Activated T-helper 1 cell treated with anti-CD3 and anti-CD28 coated beads, Interleukin-2, amount 50 U/mL, for 16 hours (primary cell): ENCODE measurements around the gene ZDHHC11B.
"Not testable (repeated sequence)": the region's sequence is repeated elsewhere in the genome, so short reads cannot be mapped to it uniquely, and the experiment has no call there.

Source experiments
- DNase-seq, 2 donors: peaks; one replicate each; pipeline ENCODE4 v3.0.0-alpha.2; 2020; ENCODE audit warnings: low read depth in 1 of 2, low spot score in 1 of 2

ZDHHC11B gene

DNA sequence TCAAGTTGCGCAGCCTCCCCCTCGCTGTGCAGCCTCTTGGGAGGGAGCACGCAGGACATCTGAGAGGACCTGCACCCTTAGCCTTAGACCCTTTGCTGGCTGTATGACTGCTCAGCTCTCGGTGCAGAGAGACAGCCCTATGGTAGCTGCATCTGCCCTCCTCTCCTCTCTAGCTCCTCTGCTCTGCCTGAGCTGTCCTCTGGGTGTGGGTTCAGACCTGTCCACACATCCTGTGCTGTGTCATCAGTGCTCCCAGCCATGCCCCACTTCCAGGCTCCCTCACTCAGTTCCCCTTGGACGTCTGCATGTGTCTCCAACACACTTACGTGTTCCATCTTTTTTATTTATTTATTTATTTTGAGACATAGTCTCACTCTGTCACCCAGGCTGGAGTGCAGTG, 60.7 kb downstream of the ZDHHC11B start:
- DNase-seq, result not testable (repeated sequence)

DNA sequence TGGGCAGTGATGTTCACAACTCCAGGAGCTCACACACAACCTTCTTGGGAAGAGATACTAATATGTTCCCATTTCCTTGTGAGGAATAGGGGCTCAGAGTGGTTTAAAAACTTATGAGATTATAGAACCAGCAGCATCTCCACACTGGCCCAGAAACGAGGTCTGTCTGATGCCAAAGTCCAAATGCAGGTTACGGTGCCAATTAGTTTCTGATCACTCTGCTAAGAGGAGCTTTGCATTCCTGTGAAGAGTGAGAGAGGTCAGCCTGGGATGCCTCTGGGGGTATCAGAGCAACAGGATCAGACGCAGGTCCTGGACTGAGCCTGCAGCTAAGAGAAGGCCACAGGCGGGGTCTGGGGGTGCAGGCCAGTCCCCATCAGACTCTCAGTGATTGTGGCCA, 61.2 kb downstream of the ZDHHC11B start:
- DNase-seq, result not testable (repeated sequence)

DNA sequence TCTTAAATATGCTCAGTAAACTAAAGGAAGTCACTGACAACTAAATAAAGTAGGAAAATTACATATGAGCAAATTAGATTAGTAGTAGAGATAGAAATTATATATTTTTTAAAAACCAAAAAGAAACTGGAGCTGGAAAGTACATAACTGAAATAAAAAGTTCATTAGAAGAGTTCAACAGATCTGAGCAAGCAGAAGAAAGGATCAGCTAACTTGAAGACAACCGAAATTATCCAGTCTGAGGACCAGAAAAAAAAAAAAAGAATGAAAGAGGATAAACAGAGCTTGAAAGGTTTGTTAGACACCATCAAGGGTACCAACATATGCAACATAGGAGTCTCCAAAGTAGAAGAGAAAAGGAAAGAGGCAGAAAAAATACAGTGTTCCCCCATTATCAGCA, 65.2 kb downstream of the ZDHHC11B start:
- not testable (repeated sequence) for DNase-seq

DNA sequence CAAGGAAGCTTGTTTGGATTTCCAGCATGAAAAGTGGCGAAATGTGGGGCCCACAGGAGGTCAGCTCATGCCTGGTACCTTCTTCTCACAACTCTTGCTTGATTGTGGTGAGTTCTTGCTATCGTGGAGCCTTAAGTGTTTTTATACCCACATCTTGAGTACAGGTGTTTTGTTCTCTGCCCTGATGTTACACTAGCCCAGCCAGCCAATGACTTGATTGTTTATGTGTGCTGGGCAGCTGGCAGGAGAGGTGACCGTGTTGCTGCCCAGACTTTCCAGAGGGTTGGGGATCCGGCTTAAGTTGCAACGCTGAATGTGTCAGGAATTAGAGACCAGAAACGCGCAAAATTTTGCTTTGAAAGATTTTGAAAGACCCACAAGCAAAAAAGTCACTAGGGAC, 67.4 kb downstream of the ZDHHC11B start:
- no peak for DNase-seq

- DNase-seq, result not testable (repeated sequence)
These were observed 67.8 kb downstream of the ZDHHC11B start for GRCh38 chr5:716740-717139.

DNA sequence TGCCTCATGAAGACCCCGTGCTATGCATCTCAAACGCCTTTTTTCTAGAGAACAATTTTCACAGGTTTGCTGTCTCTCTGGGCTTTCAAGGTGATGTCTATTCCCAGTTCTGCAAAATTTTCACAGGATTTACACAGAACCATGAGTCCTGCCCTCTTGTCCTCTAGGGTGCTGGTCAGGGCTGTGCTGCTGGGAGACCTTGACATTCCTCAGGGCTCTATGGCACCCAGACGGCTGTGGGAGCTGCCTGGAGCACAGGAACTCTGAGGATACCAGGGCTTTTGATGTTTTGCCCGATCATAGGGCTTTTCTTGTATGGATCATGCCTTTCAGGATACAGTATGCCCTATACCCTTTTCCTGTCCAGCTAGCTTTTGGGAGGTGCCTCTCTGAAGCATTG, 68.9 kb downstream of the ZDHHC11B start:
- not testable (repeated sequence) for DNase-seq

- not testable (repeated sequence) for DNase-seq
These were observed 70.1 kb downstream of the ZDHHC11B start for GRCh38 chr5:714215-715118.

GRCh38 chr5:713686-714085, 70.8 kb downstream of the ZDHHC11B start:
- DNase-seq, result not testable (repeated sequence)

- not testable (repeated sequence) for DNase-seq
These were observed 75.5 kb downstream of the ZDHHC11B start for GRCh38 chr5:708848-709517.

- DNase-seq, result not testable (repeated sequence)
These were observed 76.2 kb downstream of the ZDHHC11B start for GRCh38 chr5:708374-708773.

- DNase-seq, result not testable (repeated sequence)
These were observed 78.4 kb downstream of the ZDHHC11B start for GRCh38 chr5:706127-706526.

GRCh38 chr5:696753-697702, 87.5 kb downstream of the ZDHHC11B start:
- DNase-seq, result not testable (repeated sequence)

DNA sequence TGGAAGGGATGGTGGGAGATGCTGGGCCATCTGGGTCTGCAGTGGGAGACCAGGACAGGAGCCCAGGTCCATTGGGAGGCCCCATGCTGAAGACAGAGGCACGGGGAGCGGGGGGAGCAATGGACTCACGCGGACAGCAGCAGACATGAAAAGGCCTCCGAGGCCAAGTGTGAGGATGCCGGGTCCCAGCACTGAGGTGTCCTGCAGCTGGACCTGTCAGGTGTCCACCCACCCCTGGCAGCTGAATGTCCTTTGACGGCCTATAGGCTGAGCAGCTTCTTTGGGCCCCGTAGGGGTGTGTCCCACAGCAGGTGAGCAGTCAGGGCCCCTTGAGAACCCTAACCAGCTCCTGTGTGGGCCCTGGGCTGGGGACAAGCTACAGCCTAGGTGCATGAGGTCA, 88.3 kb downstream of the ZDHHC11B start:
- not testable (repeated sequence) for DNase-seq

DNA sequence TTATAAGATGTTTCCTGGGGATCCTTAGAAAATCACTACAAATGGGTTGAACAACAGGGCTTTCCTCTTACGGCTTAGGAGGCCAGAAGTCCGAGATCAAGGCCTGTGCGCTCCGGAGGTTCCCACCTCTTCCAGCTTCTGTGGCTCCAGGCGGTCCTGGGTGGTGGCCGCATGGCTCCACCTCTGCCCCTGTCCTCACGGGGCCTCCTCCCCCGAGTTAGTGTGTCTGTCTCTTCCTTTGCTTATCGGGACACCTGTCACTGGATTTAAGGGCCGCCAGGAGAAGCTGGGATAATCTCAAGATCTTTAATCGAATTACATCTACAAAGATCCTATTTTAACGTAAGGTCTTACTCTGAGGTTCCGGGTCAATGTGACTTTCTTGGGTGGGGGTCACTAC, 89.1 kb downstream of the ZDHHC11B start:
- not testable (repeated sequence) for DNase-seq

DNA sequence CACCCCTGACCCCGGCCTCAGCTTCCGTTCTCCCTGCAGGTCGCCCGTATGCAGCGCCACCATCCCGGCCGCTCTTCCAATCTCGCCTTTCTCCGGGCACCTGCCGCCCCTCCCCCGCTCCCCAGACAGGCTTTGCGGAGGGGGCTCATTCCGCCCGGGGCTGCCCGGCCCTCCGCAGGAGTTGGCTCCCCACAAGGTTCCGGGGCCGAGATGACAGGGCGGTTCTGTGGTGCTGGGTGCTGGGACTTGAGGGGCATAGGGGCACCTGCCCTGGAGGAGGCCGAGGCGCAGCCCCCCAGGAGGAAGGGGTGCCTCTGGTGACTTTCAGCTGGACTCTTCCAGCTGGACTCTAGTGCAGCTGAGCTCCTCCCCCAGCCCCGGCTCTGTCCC, 90.5 kb downstream of the ZDHHC11B start:
- not testable (repeated sequence) for DNase-seq

DNA sequence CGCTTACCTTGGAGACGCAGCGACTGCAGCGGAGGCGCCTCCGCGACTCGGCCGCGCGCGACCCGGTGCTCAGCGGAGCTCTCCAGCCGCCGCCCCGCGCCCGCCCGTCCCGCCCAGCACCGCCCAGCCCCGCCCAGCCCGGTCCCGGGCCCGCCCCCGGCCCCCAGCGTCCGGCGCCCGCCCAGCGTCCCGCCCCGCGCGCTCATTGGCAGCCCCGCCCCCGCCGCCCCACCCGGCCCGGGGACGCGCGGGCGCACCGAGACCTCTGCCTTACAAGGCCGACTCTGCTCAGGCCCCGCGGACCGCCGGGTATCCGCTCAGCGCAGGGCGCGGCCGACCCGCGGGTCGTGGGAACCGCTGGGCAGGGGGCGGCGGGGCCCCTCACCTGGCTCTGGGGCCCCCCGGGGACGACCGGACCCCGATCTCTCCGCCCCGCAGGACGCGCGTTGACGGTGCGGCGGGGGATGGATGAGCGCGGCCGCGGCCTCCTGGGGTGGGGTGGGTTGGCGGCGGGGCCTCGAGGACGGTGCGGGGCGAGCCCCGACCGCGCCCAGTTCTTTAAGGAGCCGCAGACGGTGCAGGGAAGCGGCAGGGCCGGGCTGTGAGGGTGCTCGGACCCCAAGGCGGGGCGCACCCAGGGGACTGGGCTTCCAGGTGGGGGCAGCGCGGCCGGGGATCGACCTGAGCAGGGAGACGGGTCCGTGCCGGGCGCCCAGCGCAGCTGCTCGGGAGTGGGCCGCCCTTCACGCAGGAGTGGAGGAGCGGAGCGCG, 91.1 kb downstream of the ZDHHC11B start, which contains the start of gene TPPP:
TSS of gene TPPP (minus strand) at position 82 of the 771 bp plus-strand sequence. CDS start 15,292 bp downstream, outside the sequence.
- DNase-seq, result peak; percentile 69 to 81

DNA sequence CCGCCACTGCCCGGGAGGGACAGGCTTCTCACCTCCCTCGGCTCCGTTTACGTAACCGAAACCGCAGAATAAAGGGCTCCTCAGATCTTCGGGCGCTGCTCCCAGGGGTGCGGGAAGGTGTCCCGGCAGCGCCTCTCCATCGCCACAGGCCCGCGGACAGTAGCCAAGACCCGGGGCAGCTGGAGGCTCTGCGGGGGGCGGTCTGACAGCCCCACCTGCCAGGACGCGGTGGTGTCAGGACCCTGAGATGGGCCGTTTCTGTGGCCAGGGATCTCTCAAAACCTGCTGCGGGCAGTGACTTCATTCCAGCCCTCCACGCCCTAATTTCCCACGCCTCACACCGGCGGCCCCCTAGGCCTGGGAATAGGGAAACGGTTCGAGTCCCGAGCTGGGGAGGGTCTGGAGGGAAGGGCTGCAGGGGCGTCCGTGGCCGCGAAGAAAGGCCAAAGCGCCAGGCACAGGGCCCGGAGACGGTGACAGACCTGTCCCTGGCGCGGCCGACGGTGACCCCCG, 91.9 kb downstream of the ZDHHC11B start:
- not testable (repeated sequence) for DNase-seq

DNA sequence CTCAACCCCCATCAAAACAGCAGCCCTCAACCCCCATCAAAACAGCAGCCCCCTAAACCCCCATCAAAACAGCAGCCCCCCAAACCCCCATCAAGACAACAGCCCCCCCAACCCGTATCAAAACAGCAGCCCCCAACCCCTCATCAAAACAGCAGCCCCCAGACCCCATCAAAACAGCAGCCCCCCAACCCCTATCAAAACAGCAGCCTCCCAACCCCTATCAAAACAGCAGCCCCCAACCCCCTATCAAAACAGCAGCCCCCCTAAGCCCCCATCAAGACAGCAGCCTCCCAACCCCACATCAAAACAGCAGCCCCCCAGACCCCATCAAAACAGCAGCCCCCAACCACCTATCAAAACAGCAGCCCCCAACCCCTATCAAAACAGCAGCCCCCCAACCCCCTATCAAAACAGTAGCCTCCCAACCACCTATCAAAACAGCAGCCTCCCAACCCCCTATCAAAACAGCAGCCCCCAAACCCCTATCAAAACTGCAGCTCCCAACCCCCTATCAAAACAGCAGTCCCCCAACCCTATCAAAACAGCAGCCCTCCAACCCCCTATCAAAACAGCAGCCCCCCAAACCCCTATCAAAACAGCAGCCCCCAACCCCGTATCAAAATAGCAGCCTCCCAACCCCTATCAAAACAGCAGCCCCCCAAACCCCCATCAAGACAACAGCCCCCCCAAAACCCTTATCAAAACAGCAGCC, 92.6 kb downstream of the ZDHHC11B start:
- DNase-seq, result no peak

- DNase-seq, result not testable (repeated sequence)
These were observed 93.5 kb downstream of the ZDHHC11B start for GRCh38 chr5:691049-691448.
